Trophoblast cell (in vitro differentiated cells and primary cell): ENCODE measurements around the gene USF3.

Source experiments
- DNase-seq, 2 donors: peaks; one replicate each; pipeline ENCODE4 v3.0.0-alpha.2; 2016
- H2AFZ ChIP-seq: 2 replicates; pipeline ENCODE4 v1.6.1; 2013; ENCODE audit warnings: low read length, moderate library complexity, mild to moderate bottlenecking; ENCODE audit not compliant: insufficient read depth, poor library complexity
- H2AK5ac ChIP-seq: 2 replicates; pipeline ENCODE4 v1.6.1; 2013; ENCODE audit warnings: mild to moderate bottlenecking, low read length
- H2BK120ac ChIP-seq: 2 replicates; pipeline ENCODE4 v1.6.1; 2013; ENCODE audit warnings: low read length, mild to moderate bottlenecking, moderate library complexity; ENCODE audit not compliant: insufficient read depth, poor library complexity
- H2BK12ac ChIP-seq: 2 replicates; pipeline ENCODE4 v1.6.1; 2013; ENCODE audit warnings: mild to moderate bottlenecking, low read length, moderate library complexity
- H2BK5ac ChIP-seq: 2 replicates; pipeline ENCODE4 v1.6.1; 2013; ENCODE audit warnings: low read length, low read depth, moderate library complexity, mild to moderate bottlenecking; ENCODE audit not compliant: poor library complexity
- H3K14ac ChIP-seq: 2 replicates; pipeline ENCODE4 v1.6.1; 2013; ENCODE audit warnings: mild to moderate bottlenecking, low read length
- H3K18ac ChIP-seq: 2 replicates; pipeline ENCODE4 v1.6.1; 2013; ENCODE audit warnings: mild to moderate bottlenecking, low read length
- H3K23ac ChIP-seq: 2 replicates; pipeline ENCODE4 v1.6.1; 2013; ENCODE audit warnings: low read length
- H3K27ac ChIP-seq: 2 replicates; pipeline ENCODE4 v1.5.1; 2013; ENCODE audit warnings: low read depth, mild to moderate bottlenecking, inconsistent platforms, low read length, moderate library complexity
- H3K27me3 ChIP-seq: 2 replicates; pipeline ENCODE4 v1.6.1; 2013; ENCODE audit warnings: inconsistent platforms, mild to moderate bottlenecking, low read length, moderate library complexity; ENCODE audit not compliant: insufficient read depth
- H3K36me3 ChIP-seq, 2 experiments: 1 replicate in 1 of 2; 2 replicates in 1 of 2; pipeline ENCODE4 v1.6.1; 2013; ENCODE audit warnings: low read length in 2 of 2, mild to moderate bottlenecking in 2 of 2, moderate library complexity in 1 of 2; ENCODE audit not compliant: insufficient read depth in 2 of 2, control insufficient read depth in 1 of 2
- H3K4ac ChIP-seq: 2 replicates; pipeline ENCODE4 v1.6.1; 2013; ENCODE audit warnings: low read depth, mild to moderate bottlenecking, low read length, moderate library complexity
- H3K4me1 ChIP-seq, 2 experiments: 1 replicate in 1 of 2; 2 replicates in 1 of 2; pipeline ENCODE4 v1.6.1; 2013; ENCODE audit warnings: low read length in 2 of 2, mild to moderate bottlenecking in 2 of 2, moderate library complexity in 1 of 2; ENCODE audit not compliant: insufficient read depth in 2 of 2, control insufficient read depth in 1 of 2
- H3K4me2 ChIP-seq: 2 replicates; pipeline ENCODE4 v1.6.1; 2013; ENCODE audit warnings: inconsistent platforms, mild to moderate bottlenecking, low read length, moderate library complexity
- H3K4me3 ChIP-seq: 2 replicates; pipeline ENCODE4 v1.5.1; 2013; ENCODE audit warnings: mild to moderate bottlenecking, low read depth, low read length, inconsistent platforms
- H3K79me1 ChIP-seq: one replicate; pipeline ENCODE4 v1.6.1; 2013; ENCODE audit warnings: low read length
- H3K79me2 ChIP-seq: 2 replicates; pipeline ENCODE4 v1.6.1; 2013; ENCODE audit warnings: low read length, mild to moderate bottlenecking; ENCODE audit not compliant: control insufficient read depth, insufficient read depth, poor library complexity
- H3K9ac ChIP-seq: 2 replicates; pipeline ENCODE4 v1.6.1; 2013; ENCODE audit warnings: mild to moderate bottlenecking, low read length
- H3K9me3 ChIP-seq: 2 replicates; pipeline ENCODE4 v1.6.1; 2013; ENCODE audit warnings: low read depth, mild to moderate bottlenecking, control low read depth, inconsistent platforms, low read length; ENCODE audit not compliant: insufficient read depth
- H4K12ac ChIP-seq: 2 replicates; pipeline ENCODE4 v1.6.1; 2013; ENCODE audit warnings: low read depth, mild to moderate bottlenecking, low read length, moderate library complexity
- H4K8ac ChIP-seq: 2 replicates; pipeline ENCODE4 v1.6.1; 2013; ENCODE audit warnings: low read depth, mild to moderate bottlenecking, low read length, moderate library complexity
- H4K91ac ChIP-seq: one replicate; pipeline ENCODE4 v1.6.1; 2013; ENCODE audit warnings: low read depth, mild to moderate bottlenecking, low read length, moderate library complexity
- WGBS: extraction: QIAGEN DNeasy Blood & Tissue Kit; methylation state at CpG from one replicate; pipeline ENCODE4 v1.1.7; 2013; ENCODE audit warnings: missing lambda C conversion rate; ENCODE audit not compliant: insufficient read length, insufficient coverage; ENCODE audit errors: extremely low coverage; 5-methylcytosine and 5-hydroxymethylcytosine counted together

USF3 gene

DNA sequence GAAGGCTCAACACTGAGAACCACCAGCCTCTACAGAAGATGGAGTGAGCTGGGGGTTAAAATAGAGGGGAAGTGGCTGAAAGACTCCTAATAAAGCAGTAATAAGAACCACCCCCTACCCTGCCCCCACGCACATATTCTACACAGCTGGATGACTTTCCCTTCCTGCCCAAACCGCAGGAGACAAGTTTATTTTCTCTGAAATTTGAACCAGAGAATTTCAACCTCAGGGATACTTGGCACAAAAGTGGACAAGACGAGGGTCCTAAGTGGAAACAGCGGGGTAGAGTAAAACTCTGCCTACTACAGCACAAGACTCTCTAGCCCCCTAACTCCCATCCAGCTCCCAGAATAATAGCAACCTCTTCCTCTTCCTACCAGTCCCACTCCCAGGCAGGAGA, 28.4 kb downstream of the USF3 start:
- no peaks in the 10 kb centered on the region for H3K79me1 ChIP-seq
- no peak overlapping the region for H4K8ac ChIP-seq
- H3K9me3 ChIP-seq: no peaks in the 10 kb centered on the region
- no peak overlapping the region for H3K14ac ChIP-seq
- H3K18ac ChIP-seq: no peak overlapping the region
- H3K79me2 ChIP-seq: no peaks in the 10 kb centered on the region
- no peak overlapping the region for H3K23ac ChIP-seq
- no peak overlapping the region for H2AK5ac ChIP-seq
- no peak overlapping the region for H2BK120ac ChIP-seq
- H3K4me1 ChIP-seq: peaks cover 0 to 4% of the 10 kb centered on the region in 2 experiments
- H3K9ac ChIP-seq: no peak overlapping the region
- H2AFZ ChIP-seq: no peak overlapping the region
- WGBS: no CpG with 5 or more reads among the region's 4 CpGs
- no peak overlapping the region for H2BK12ac ChIP-seq
- no peak for DNase-seq
- H4K12ac ChIP-seq: no peak overlapping the region
- no peak overlapping the region for H3K27ac ChIP-seq
- no peak overlapping the region for H4K91ac ChIP-seq
- no peak overlapping the region for H3K4ac ChIP-seq
- H3K27me3 ChIP-seq: no peaks in the 10 kb centered on the region
- no peak overlapping the region for H2BK5ac ChIP-seq
- no peaks in the 10 kb centered on the region for H3K36me3 ChIP-seq
- no peak overlapping the region for H3K4me3 ChIP-seq
- no peak overlapping the region for H3K4me2 ChIP-seq

- Histone ChIP-seq H3K27me3 (no peaks in the 10 kb centered on the region), H3K79me2 (no peaks in the 10 kb centered on the region), H3K4me1 (peaks cover 0 to 4% of the 10 kb centered on the region in 2 experiments), H3K14ac (no peak overlapping the region), H4K91ac (no peak overlapping the region), H3K23ac (no peak overlapping the region), H3K27ac (no peak overlapping the region), H3K9ac (no peak overlapping the region), H3K9me3 (no peaks in the 10 kb centered on the region), H4K8ac (no peak overlapping the region), H3K4me3 (no peak overlapping the region), H4K12ac (no peak overlapping the region), H2BK5ac (no peak overlapping the region), H3K4me2 (no peak overlapping the region), H3K79me1 (no peaks in the 10 kb centered on the region), H3K18ac (no peak overlapping the region), H2BK12ac (no peak overlapping the region), H2AK5ac (no peak overlapping the region), H3K4ac (no peak overlapping the region), H3K36me3 (peaks cover 4 to 13% of the 10 kb centered on the region in 2 experiments), H2AFZ (no peak overlapping the region), H2BK120ac (no peak overlapping the region)
- no peak for DNase-seq
Measured at GRCh38 chr3:113664523-113665094, 31.8 kb downstream of the USF3 start.

DNA sequence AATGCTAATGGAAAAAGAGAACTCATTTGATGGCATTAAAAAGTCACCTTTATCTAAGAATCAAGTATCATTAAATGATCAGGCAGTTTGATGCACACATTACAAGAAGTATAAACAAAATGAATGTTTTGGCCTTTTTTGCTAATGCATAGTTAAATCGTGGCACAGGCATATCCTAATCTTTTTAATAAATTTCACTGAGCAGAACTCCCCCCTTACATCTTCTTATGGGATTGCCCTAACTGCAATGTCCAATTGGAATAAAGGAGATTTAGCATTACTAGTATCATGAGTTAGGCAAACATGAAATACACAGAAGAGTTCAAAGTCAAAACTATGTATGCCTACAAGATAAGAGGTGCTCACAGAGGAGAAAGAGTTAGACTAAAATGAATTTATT, 32.7 kb downstream of the USF3 start:
- no peak overlapping the region for H3K4me3 ChIP-seq
- H3K23ac ChIP-seq: no peak overlapping the region
- no peak overlapping the region for H3K9ac ChIP-seq
- H2AFZ ChIP-seq: no peak overlapping the region
- WGBS: no CpG with 5 or more reads among the region's 1 CpG
- no peak overlapping the region for H4K91ac ChIP-seq
- no peak overlapping the region for H2BK120ac ChIP-seq
- no peaks in the 10 kb centered on the region for H3K27me3 ChIP-seq
- H3K18ac ChIP-seq: no peak overlapping the region
- no peaks in the 10 kb centered on the region for H3K9me3 ChIP-seq
- H2BK12ac ChIP-seq: no peak overlapping the region
- no peaks in the 10 kb centered on the region for H3K79me2 ChIP-seq
- no peaks in the 10 kb centered on the region for H3K79me1 ChIP-seq
- no peak overlapping the region for H3K14ac ChIP-seq
- H3K36me3 ChIP-seq: peaks cover 4 to 16% of the 10 kb centered on the region in 2 experiments
- no peak overlapping the region for H3K27ac ChIP-seq
- H2BK5ac ChIP-seq: no peak overlapping the region
- no peak overlapping the region for H4K12ac ChIP-seq
- no peak overlapping the region for H2AK5ac ChIP-seq
- no peak overlapping the region for H4K8ac ChIP-seq
- H3K4me1 ChIP-seq: peaks cover 0 to 4% of the 10 kb centered on the region in 2 experiments
- no peak overlapping the region for H3K4ac ChIP-seq
- DNase-seq: no peak
- no peak overlapping the region for H3K4me2 ChIP-seq

GRCh38 chr3:113663324-113663750, 33.1 kb downstream of the USF3 start:
- Histone ChIP-seq H3K4me1 (peaks cover 0 to 4% of the 10 kb centered on the region in 2 experiments), H4K8ac (no peak overlapping the region), H3K4ac (no peak overlapping the region), H2BK120ac (no peak overlapping the region), H2BK12ac (no peak overlapping the region), H4K12ac (no peak overlapping the region), H3K79me1 (no peaks in the 10 kb centered on the region), H3K18ac (no peak overlapping the region), H3K36me3 (peaks cover 4 to 16% of the 10 kb centered on the region in 2 experiments), H3K27me3 (no peaks in the 10 kb centered on the region), H3K27ac (no peak overlapping the region), H4K91ac (no peak overlapping the region), H3K9me3 (no peaks in the 10 kb centered on the region), H3K79me2 (no peaks in the 10 kb centered on the region), H3K9ac (no peak overlapping the region), H2AK5ac (no peak overlapping the region), H3K4me2 (no peak overlapping the region), H3K23ac (no peak overlapping the region), H2BK5ac (no peak overlapping the region), H3K4me3 (no peak overlapping the region), H3K14ac (no peak overlapping the region), H2AFZ (no peak overlapping the region)
- DNase-seq: no peak
- no CpG with 5 or more reads among the region's 3 CpGs for WGBS
